GM19468 (cell line): Measurements from ENCODE around the gene ENOX1.

Experiments used
- ATAC-seq: cut with Tn5 transposase; IDR thresholded peaks from one replicate; pipeline ENCODE4 v1.9.1; 2021; ENCODE audit warnings: mild to moderate bottlenecking, moderate library complexity, moderate number of reproducible peaks; ENCODE audit not compliant: unreplicated experiment; ENCODE audit errors: extremely low read depth

ENOX1 gene

DNA sequence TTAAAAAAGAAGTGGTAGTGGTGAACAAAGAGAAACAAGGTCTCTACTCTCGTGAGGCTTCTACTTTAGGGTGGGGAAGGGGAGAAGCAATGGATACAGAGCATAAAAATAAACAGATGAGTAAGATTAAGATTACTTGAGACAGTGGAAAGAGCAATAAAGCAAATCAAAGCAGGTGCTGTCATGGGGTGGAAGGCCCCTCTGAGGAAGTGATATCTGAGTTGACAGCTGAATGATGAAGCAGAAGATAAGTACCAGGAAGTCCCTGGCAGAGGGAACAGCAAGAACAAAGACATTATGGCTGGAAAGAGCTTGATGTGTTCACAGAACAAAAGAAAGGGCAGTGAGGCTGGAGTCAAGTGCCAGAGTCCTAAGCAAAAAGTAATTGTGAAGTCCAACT is 221.8 kb downstream of the ENOX1 start:
- no peak for ATAC-seq

- ATAC-seq: no peak
Measured at GRCh38 chr13:43561081-43561480, 225.7 kb downstream of the ENOX1 start.

- ATAC-seq: no peak
Measured at GRCh38 chr13:43558939-43559338, 227.8 kb downstream of the ENOX1 start.

GRCh38 chr13:43558326-43558725 is 228.4 kb downstream of the ENOX1 start:
- no peak for ATAC-seq

DNA sequence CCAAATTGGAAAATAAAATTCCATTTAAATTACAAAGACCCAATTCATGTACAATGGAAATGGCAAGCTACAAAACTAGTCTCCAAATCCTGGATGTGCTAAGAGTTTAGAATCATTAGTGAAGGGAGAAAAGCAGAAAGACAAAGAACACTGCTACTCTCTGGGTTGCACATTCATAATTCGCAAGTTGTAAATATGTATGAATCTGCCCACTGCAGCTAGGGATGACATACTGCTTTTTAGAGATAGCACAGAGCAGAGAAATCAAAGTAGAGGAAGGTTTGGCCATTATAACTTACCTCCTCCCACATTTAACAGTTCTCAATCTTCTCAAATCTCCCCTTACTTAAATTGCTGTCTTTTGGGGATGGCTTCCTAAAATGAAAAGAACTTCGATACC is 231.1 kb downstream of the ENOX1 start:
- no peak for ATAC-seq

- no peak for ATAC-seq
Measured at GRCh38 chr13:43551897-43552456, 234.8 kb downstream of the ENOX1 start.

- no peak for ATAC-seq
Measured at GRCh38 chr13:43546816-43547215, 240.0 kb downstream of the ENOX1 start.

- ATAC-seq: no peak
Measured at GRCh38 chr13:43546251-43546650, 240.5 kb downstream of the ENOX1 start.

DNA sequence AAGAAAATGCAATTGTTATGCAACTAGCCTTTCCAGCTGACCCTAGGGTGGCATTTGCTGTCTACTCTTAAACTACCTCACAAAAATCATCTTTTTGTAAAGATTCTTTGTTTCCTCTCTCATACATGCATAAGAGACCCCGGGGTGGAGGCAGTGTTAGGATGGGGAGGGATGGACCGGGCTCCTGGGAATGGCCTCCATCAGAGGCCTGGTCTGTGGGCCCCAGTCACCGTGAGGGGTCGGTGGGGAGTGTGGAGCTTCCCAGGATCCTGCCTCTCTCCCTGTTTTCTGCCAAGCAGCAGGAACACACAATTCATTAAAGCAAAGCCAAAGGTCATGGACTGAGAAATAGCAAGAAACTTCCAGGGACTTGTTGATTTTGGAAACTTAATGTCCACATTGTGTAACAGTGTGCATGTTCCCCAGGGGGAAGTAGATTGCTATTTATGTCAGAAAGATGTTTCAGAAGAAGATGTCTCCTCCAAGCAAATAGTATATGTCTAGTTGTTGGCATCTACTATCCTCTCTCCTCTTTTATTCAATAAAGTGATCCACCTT is 241.4 kb downstream of the ENOX1 start:
- ATAC-seq: no peak

DNA sequence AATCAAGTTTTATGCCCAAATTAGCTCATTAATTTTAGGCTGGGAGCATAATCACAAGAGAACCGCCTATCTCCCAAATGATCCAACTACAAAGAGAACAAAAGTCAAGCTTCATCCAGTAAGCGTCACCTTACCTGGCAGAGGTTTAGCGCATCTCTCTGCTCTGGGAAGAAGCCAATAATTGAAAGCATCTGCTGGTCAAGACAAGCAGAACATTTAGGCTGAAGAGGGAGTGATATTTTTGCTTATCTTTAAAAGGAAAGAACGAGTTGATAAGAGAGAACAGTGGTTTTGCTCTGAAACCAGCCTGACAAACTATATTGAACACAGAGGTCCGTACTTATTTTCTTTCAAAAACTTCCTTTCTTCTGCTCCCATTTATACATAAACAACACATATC is 242.1 kb downstream of the ENOX1 start:
- no peak for ATAC-seq

DNA sequence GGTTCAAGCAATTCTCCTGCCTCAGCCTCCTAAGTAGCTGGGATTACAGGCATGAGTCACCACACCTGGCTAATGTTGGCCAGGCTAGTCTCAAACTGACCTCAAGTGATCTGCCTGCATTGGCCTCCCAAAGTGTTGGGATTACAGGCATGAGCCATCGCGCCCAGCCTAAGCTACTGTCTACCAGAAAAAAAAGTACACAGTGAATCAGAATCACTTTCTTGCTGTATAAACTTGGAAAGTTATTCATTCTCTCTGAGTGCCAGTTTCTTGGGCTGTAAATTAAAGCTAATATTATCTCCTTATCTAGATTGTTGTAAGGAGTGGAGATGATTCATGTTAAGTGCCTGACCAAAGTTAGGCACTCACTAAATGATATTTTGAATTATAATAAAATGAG is 242.8 kb downstream of the ENOX1 start:
- no peak for ATAC-seq

DNA sequence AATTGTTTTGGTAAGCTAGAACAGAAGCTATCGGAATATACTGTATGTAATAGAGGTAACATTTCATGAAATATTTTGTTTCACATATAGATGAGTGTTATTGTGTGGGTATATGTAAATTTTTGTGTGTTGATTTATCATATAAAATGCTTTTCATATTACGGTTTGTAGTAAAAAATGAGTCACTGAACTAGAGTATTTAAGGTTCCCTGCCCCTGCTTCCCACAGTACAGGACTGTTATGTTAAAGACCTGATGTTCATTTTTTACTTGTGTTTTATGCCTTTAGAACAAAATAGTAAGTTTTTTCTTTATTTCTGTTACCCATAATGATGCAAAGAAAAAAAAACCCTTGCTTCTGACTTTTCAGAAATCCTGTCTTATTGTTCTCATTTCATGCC is 243.4 kb downstream of the ENOX1 start:
- no peak for ATAC-seq

DNA sequence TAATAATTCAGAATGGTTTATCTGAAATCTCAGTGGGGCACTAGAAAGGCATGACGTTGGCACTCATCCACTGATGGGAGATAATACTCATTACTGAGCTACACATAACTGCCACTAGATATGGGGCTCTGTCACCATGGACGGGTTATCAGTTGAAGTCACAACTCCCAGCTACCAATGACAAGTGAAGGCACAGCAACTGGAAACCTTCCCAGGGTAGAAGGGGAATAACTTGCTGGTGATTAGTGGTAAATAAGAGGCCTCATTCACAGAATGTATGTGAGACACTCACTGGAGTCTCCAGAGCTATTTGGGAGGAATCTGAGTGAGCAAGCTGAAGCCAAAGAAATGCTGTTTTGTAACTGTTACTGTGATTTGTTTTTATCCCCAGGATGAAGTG is 249.6 kb downstream of the ENOX1 start:
- ATAC-seq: no peak

- no peak for ATAC-seq
Measured at GRCh38 chr13:43529796-43530195, 257.0 kb downstream of the ENOX1 start.

- ATAC-seq: no peak
Measured at GRCh38 chr13:43528992-43529391, 257.8 kb downstream of the ENOX1 start.

GRCh38 chr13:43522788-43523187 is 264.0 kb downstream of the ENOX1 start:
- ATAC-seq: no peak

GRCh38 chr13:43520351-43520750 is 266.4 kb downstream of the ENOX1 start:
- no peak for ATAC-seq

DNA sequence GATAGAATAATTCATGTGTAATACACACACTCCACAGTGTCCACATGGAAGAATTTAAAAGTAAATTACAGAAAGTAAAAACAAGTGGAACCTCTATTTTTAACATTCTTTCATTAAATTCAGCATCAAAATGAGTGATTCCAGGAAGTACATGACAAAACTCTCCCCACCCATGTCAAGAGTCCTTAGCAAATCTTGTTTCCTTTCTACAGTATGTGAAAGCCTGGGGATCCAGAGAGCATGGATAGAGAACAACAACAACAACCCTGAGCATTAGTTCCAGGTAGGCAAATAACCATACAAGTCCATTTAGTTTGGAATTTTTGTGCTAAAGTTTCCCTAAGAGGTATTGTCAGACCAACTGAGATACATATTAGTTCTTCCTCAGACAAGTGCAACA is 267.9 kb downstream of the ENOX1 start:
- ATAC-seq: no peak

GRCh38 chr13:43516401-43516833 is 270.4 kb downstream of the ENOX1 start:
- no peak for ATAC-seq

DNA sequence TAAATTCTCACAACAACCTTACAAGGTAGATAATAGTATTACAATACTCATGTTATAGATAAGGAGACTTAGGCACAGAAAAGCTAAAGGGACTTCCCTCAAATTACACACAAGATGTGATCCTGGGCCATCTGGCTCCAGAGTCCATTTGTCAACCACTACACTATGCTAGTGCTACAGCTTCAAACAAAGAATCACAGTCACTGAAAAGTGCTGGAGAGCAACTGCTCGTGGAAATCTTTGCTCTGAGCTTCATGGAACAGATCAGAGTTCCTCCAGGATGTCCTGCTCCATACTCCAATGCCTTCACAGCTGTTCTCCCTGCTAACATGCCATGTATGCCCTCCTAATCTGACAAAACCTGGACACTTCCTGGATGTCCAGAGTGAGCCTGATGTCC is 271.2 kb downstream of the ENOX1 start:
- ATAC-seq: no peak

GRCh38 chr13:43514311-43514710 is 272.5 kb downstream of the ENOX1 start:
- ATAC-seq: no peak

DNA sequence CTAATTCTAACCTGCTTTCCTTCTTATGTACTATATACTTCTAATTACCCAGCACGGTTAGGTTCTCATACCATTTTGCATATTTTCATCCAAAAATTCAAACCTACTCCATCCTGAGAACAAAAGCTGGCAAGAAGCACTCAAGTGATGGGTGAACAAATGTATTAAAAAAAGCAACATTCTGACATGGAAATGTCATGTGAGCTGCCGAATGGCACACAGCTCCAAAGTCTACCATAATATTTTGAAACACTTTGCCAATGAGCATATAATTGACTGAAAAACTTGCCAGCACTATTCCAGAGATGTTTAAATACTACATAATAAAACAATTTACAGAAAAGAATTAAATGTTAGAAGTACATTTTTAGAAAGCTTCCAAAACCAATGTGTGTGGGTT is 274.6 kb downstream of the ENOX1 start:
- ATAC-seq: no peak
